MM.1S (cell line): Measurements from ENCODE around the gene FXYD3.

Experiments
- EZH2phosphoT487 ChIP-seq: fragments of 300-600 bp; sonication (generic); IDR thresholded peaks from 2 replicates; pipeline ENCODE4 v1.6.1; 2018; ENCODE audit warnings: antibody characterized with exemption, low read length
- TF ChIP-seq, protein P1 (sequence below): fragments of 300-600 bp; sonication (generic); IDR thresholded peaks from 2 replicates; pipeline ENCODE4 v1.5.1; 2016; ENCODE audit warnings: antibody characterized with exemption, low read length, mixed read lengths

- TF ChIP-seq, protein P1, sequence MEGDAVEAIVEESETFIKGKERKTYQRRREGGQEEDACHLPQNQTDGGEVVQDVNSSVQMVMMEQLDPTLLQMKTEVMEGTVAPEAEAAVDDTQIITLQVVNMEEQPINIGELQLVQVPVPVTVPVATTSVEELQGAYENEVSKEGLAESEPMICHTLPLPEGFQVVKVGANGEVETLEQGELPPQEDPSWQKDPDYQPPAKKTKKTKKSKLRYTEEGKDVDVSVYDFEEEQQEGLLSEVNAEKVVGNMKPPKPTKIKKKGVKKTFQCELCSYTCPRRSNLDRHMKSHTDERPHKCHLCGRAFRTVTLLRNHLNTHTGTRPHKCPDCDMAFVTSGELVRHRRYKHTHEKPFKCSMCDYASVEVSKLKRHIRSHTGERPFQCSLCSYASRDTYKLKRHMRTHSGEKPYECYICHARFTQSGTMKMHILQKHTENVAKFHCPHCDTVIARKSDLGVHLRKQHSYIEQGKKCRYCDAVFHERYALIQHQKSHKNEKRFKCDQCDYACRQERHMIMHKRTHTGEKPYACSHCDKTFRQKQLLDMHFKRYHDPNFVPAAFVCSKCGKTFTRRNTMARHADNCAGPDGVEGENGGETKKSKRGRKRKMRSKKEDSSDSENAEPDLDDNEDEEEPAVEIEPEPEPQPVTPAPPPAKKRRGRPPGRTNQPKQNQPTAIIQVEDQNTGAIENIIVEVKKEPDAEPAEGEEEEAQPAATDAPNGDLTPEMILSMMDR, result no peak
- TF ChIP-seq EZH2phosphoT487, result no peak
Observed at GRCh38 chr19:35066121-35066520, 49.5 kb upstream of the FXYD3 start.
